ENCODE data around the gene NFAM1. TPM values are rescaled to one million over a fixed set of nuclear protein-coding genes. Genes with fewer than 3 reads are reported as not detected.

Gene NFAM1
- total and polyA plus RNA-seq, 2 of the 13 experiments (the other 11 are each of a cell fraction or from before 2014, with no cell fraction given), result 0.03 TPM; not detected in 1

- Histone ChIP-seq H4K20me1 (ENCODE audit: insufficient read depth, low read length) (no peaks in the 10 kb centered on the region), H3K79me2 (ENCODE audit: insufficient read depth, low read length) (no peaks in the 10 kb centered on the region), H3K36me3 (replicated peaks in 1 of 2; ENCODE audit: control insufficient read depth in 1 of 2, insufficient read depth in 2 of 2, low read length in 2 of 2) (no peaks in the 10 kb centered on the region), H3K9ac (ENCODE audit: insufficient read depth, low read depth, low read length) (no peak overlapping the region), H3K4me3 (replicated peaks in 1 of 3; ENCODE audit: insufficient read depth in 1 of 3, low read depth in 2 of 3, low read length in 3 of 3) (peak overlapping the region in 1 of 3 experiments; percentile 20; a peak in 1 of 6 replicates), H3K27ac (ENCODE audit: extremely low read length, insufficient read depth, low read length) (no peak overlapping the region), H3K27me3 (ENCODE audit: control insufficient read depth in 1 of 2, insufficient read depth in 2 of 2, low read length in 2 of 2) (peaks cover 7 to 48% of the 10 kb centered on the region in 2 experiments; a peak in 4 of 5 replicates), H3K4me2 (ENCODE audit: low read depth, low read length) (peak overlapping the region; percentile 50), H2AFZ (ENCODE audit: low read length) (no peak overlapping the region), H3K9me3 (ENCODE audit: low read length) (no peaks in the 10 kb centered on the region), H3K4me1 (ENCODE audit: insufficient read depth, low read length) (peaks cover 67% of the 10 kb centered on the region)
- ATAC-seq (no peak), DNase-seq (ENCODE audit: low spot score) (no peak), FAIRE-seq (no peak)
- BruUV-seq (replicated peaks), result no TSS peak
- WGBS (ENCODE audit: low lambda C conversion rate), result 55% methylated on average over 5 of the region's 13 CpGs
- POLR2A ChIA-PET, result no interaction called here
- in situ Hi-C loops (cut with HindIII; ENCODE audit: extremely low pct_ligation_motif_present, low pct_unique_long_range_greater_than_20kb) (no loop called here), intact Hi-C loops (cut with micrococcal nuclease; ENCODE audit: unreplicated experiment) (no loop called here)
- no peak for TF ChIP-seq IRF2 (CRISPR knock-in tag; IDR thresholded peaks at IDR 0.05)
- TF ChIP-seq MAX (IDR thresholded peaks at IDR 0.05), result no peak
- no peak for TF ChIP-seq SALL2 (CRISPR knock-in tag; IDR thresholded peaks at IDR 0.05)
- TF ChIP-seq PRDM10 (CRISPR knock-in tag; IDR thresholded peaks at IDR 0.05; ENCODE audit: low read depth), result no peak
- TF ChIP-seq NR2C2 (CRISPR knock-in tag; IDR thresholded peaks at IDR 0.05; ENCODE audit: borderline replicate concordance), result no peak
- TF ChIP-seq FOXC1 (CRISPR knock-in tag; IDR thresholded peaks at IDR 0.05; ENCODE audit: borderline replicate concordance), result no peak
- peak; percentile 16; the same call in 1 of the 2 replicates for TF ChIP-seq ZNF687 (CRISPR knock-in tag; IDR thresholded peaks at IDR 0.05)
- TF ChIP-seq ZNF281 (CRISPR knock-in tag; IDR thresholded peaks at IDR 0.05; ENCODE audit: borderline replicate concordance), result peak; percentile 49; the same call in 1 of the 2 replicates
- 0 out of 2 replicates have a peak, but pooled peaks have one; percentile 12 for TF ChIP-seq TFAP4 (IDR thresholded peaks at IDR 0.05; ENCODE audit: borderline replicate concordance, low read depth)
- CTCF ChIA-PET (ENCODE audit: low intra/inter-chr PET ratio, low total read pairs), result no interaction called here
These were observed 19.4 kb downstream of the NFAM1 start for GRCh38 chr22:42412744-42413333.
